ENCODE measurements around the gene ENPP1.
A peak's percentile ranks its signal among the peaks of the same experiment; 100 is the strongest.

ENPP1 gene

GRCh38 chr6:131775886-131776285, 31.9 kb upstream of the ENPP1 start:
- no peak overlapping the region for H3K4me3 Mint-ChIP-seq
- H3K4me1 Mint-ChIP-seq (ENCODE audit: low read depth), result no peaks in the 10 kb centered on the region
- no peak overlapping the region for H3K27ac Mint-ChIP-seq
- no peaks in the 10 kb centered on the region for H3K36me3 Mint-ChIP-seq (ENCODE audit: low read depth)
- H3K27me3 Mint-ChIP-seq, result peaks cover 28% of the 10 kb centered on the region
- H3K9me3 Mint-ChIP-seq, result no peaks in the 10 kb centered on the region

DNA sequence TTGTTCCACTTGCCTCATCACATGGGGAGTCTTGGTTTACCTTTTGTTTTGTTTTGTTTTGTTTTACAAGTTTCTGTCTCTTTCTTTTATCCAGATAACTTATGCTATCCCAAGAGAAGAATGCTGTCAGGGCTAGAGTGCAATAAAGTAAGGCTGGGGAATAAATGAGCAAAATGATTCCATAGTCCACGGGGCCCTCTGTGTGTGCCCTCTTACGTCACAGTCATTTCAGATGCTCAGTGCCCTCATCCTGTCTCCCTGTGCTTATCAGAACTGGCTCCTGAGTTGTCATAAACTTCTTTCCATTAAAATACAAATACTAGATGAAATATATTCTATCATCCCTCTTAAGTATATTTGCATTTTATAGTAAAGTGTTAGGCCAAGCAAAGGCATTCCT, 30.8 kb upstream of the ENPP1 start:
- Mint-ChIP-seq H3K27ac (no peak overlapping the region), H3K36me3 (ENCODE audit: low read depth) (no peaks in the 10 kb centered on the region), H3K27me3 (peaks cover 27% of the 10 kb centered on the region), H3K4me3 (no peak overlapping the region), H3K4me1 (ENCODE audit: low read depth) (no peaks in the 10 kb centered on the region), H3K9me3 (no peaks in the 10 kb centered on the region)

- Mint-ChIP-seq H3K27me3 (peaks cover 23% of the 10 kb centered on the region), H3K4me1 (ENCODE audit: low read depth) (no peaks in the 10 kb centered on the region), H3K9me3 (no peaks in the 10 kb centered on the region), H3K36me3 (ENCODE audit: low read depth) (no peaks in the 10 kb centered on the region), H3K4me3 (no peak overlapping the region), H3K27ac (no peak overlapping the region)
Measured at GRCh38 chr6:131778169-131778568, 29.7 kb upstream of the ENPP1 start.

DNA sequence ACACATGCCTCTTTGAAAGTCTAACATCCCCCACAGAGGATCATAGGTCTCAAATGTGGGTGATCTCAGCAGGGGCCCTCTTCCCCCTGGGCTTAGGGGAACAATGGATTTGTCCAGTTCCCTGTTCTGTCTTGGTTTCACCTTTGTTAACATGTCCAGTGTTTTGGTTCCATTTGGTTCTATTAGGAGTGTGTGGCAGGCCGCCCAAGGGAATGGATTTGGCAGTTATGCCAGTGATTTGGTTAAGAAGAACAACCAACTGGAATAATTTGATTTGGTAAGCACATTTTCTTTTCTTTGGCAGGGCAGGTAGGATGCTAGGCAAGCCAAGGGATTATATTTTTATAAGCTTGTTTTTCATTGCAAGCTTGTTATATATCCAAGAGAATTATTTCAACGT, 28.5 kb upstream of the ENPP1 start:
- H3K9me3 Mint-ChIP-seq, result no peaks in the 10 kb centered on the region
- no peaks in the 10 kb centered on the region for H3K4me1 Mint-ChIP-seq (ENCODE audit: low read depth)
- no peaks in the 10 kb centered on the region for H3K36me3 Mint-ChIP-seq (ENCODE audit: low read depth)
- H3K27ac Mint-ChIP-seq, result no peak overlapping the region
- peaks cover 27% of the 10 kb centered on the region for H3K27me3 Mint-ChIP-seq
- H3K4me3 Mint-ChIP-seq, result no peak overlapping the region

- Mint-ChIP-seq H3K36me3 (ENCODE audit: low read depth) (no peaks in the 10 kb centered on the region), H3K9me3 (no peaks in the 10 kb centered on the region), H3K4me3 (no peak overlapping the region), H3K4me1 (ENCODE audit: low read depth) (no peaks in the 10 kb centered on the region), H3K27me3 (peaks cover 24% of the 10 kb centered on the region), H3K27ac (no peak overlapping the region)
Measured at GRCh38 chr6:131780600-131780999, 27.2 kb upstream of the ENPP1 start.

GRCh38 chr6:131781687-131782086, 26.1 kb upstream of the ENPP1 start:
- Mint-ChIP-seq H3K4me1 (ENCODE audit: low read depth) (no peaks in the 10 kb centered on the region), H3K4me3 (no peak overlapping the region), H3K9me3 (no peaks in the 10 kb centered on the region), H3K36me3 (ENCODE audit: low read depth) (no peaks in the 10 kb centered on the region), H3K27me3 (peaks cover 21% of the 10 kb centered on the region), H3K27ac (no peak overlapping the region)

- Mint-ChIP-seq H3K4me1 (ENCODE audit: low read depth) (peaks cover 10% of the 10 kb centered on the region), H3K27ac (no peak overlapping the region), H3K4me3 (no peak overlapping the region), H3K36me3 (ENCODE audit: low read depth) (no peaks in the 10 kb centered on the region), H3K27me3 (peaks cover 18% of the 10 kb centered on the region), H3K9me3 (no peaks in the 10 kb centered on the region)
Measured at GRCh38 chr6:131782764-131783163, 25.1 kb upstream of the ENPP1 start.

DNA sequence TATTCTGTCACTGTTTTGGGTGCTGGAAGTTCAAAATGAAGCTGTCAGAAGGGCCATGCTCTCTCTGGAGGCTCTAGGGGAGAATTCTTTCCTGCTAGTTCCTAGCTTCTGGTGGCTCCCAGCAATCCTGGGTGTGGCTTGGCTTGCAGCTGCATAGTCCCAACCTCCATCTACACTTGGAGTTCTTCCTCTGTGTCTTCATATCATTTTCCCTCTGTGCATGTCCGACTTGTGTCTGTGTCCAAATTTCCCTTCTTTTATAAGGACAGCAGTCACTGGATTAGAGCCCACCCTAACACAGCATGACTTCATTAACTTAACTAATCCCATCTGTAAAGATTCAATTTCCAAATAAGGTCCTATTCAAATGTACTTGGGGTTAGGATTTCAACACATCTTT, 23.3 kb upstream of the ENPP1 start:
- no peaks in the 10 kb centered on the region for H3K9me3 Mint-ChIP-seq
- H3K27ac Mint-ChIP-seq, result no peak overlapping the region
- no peaks in the 10 kb centered on the region for H3K36me3 Mint-ChIP-seq (ENCODE audit: low read depth)
- peaks cover 27% of the 10 kb centered on the region for H3K4me1 Mint-ChIP-seq (ENCODE audit: low read depth)
- H3K4me3 Mint-ChIP-seq, result no peak overlapping the region
- peaks cover 15% of the 10 kb centered on the region for H3K27me3 Mint-ChIP-seq

DNA sequence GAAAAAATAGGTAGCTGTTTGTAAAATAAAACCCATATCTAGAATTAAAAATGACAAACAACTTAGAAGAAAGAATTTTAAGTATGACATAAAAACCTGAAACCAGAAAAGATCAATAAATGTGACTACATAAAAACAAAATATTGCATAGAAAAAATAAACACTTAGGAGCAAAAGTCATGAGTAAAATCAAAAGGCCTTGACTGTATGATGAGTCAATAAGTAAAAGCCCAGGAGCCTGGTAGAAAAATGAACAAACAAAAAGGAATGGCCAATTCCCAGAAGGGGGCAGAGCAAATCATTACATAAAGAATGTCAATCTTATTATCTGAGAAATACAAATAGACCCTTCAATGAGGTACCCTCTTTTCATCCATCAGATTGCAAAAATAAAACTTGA, 20.7 kb upstream of the ENPP1 start:
- Mint-ChIP-seq H3K36me3 (ENCODE audit: low read depth) (no peaks in the 10 kb centered on the region), H3K27me3 (peaks cover 9% of the 10 kb centered on the region), H3K9me3 (no peaks in the 10 kb centered on the region), H3K4me1 (ENCODE audit: low read depth) (peaks cover 37% of the 10 kb centered on the region), H3K4me3 (no peak overlapping the region), H3K27ac (no peak overlapping the region)

GRCh38 chr6:131787766-131788712, 19.8 kb upstream of the ENPP1 start:
- peaks cover 9% of the 10 kb centered on the region for H3K27me3 Mint-ChIP-seq
- peaks cover 44% of the 10 kb centered on the region for H3K4me1 Mint-ChIP-seq (ENCODE audit: low read depth)
- no peak overlapping the region for H3K4me3 Mint-ChIP-seq
- no peaks in the 10 kb centered on the region for H3K9me3 Mint-ChIP-seq
- no peak overlapping the region for H3K27ac Mint-ChIP-seq
- no peaks in the 10 kb centered on the region for H3K36me3 Mint-ChIP-seq (ENCODE audit: low read depth)

DNA sequence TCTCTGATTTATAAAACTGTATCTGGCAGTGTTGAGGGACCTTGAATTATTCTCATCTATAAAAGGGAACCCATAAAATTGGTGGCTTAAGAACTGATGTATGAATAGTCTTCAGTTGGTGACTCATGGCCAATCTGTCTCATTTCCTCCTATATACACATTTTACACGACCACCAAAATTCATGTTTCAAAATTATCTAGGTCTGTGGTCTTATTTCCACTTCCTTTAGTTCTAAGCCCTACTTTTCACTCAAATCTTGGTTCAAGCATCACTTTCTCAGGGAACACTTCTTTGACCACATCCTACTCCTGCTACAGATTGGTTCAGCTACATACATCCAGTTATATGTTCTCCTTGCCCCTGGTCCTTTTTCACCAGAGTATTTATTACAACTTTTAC, 18.6 kb upstream of the ENPP1 start:
- Mint-ChIP-seq H3K4me3 (no peak overlapping the region), H3K27ac (peak overlapping the region; percentile 77), H3K36me3 (ENCODE audit: low read depth) (no peaks in the 10 kb centered on the region), H3K27me3 (peaks cover 8% of the 10 kb centered on the region), H3K9me3 (no peaks in the 10 kb centered on the region), H3K4me1 (ENCODE audit: low read depth) (peaks cover 44% of the 10 kb centered on the region)

- no peaks in the 10 kb centered on the region for H3K9me3 Mint-ChIP-seq
- H3K4me3 Mint-ChIP-seq, result no peak overlapping the region
- H3K4me1 Mint-ChIP-seq (ENCODE audit: low read depth), result peaks cover 44% of the 10 kb centered on the region
- H3K27me3 Mint-ChIP-seq, result peaks cover 16% of the 10 kb centered on the region
- no peak overlapping the region for H3K27ac Mint-ChIP-seq
- no peaks in the 10 kb centered on the region for H3K36me3 Mint-ChIP-seq (ENCODE audit: low read depth)
Measured at GRCh38 chr6:131791476-131791875, 16.3 kb upstream of the ENPP1 start.

- H3K27ac Mint-ChIP-seq, result no peak overlapping the region
- no peaks in the 10 kb centered on the region for H3K36me3 Mint-ChIP-seq (ENCODE audit: low read depth)
- H3K27me3 Mint-ChIP-seq, result peaks cover 22% of the 10 kb centered on the region
- H3K9me3 Mint-ChIP-seq, result no peaks in the 10 kb centered on the region
- no peak overlapping the region for H3K4me3 Mint-ChIP-seq
- peaks cover 41% of the 10 kb centered on the region for H3K4me1 Mint-ChIP-seq (ENCODE audit: low read depth)
Measured at GRCh38 chr6:131792091-131792496, 15.7 kb upstream of the ENPP1 start.

DNA sequence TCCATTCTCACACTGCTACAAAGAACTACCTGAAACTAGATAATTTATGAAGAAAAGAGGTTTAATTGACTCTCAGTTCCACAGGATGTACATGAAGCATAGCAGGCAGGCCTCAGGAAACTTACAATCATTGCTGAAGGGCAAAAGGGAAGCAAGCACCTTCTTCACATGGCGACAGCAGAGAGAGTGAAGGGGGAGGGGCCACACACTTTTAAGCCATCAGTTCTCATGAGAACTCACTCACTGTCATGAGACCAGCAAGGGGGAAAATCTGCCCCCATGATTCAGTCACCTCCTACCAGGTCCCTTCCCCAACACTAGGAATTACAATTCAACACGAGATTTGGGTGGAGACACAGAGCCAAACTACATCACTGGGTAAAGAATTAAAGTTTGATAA, 12.5 kb upstream of the ENPP1 start:
- Mint-ChIP-seq H3K27ac (no peak overlapping the region), H3K4me1 (ENCODE audit: low read depth) (peaks cover 15% of the 10 kb centered on the region), H3K4me3 (no peak overlapping the region)

GRCh38 chr6:131802347-131802746, 5.5 kb upstream of the ENPP1 start:
- H3K27ac Mint-ChIP-seq, result no peak overlapping the region
- H3K4me3 Mint-ChIP-seq, result no peak overlapping the region
- no peaks in the 10 kb centered on the region for H3K36me3 Mint-ChIP-seq (ENCODE audit: low read depth)
- peaks cover 42% of the 10 kb centered on the region for H3K27me3 Mint-ChIP-seq
- peaks cover 6% of the 10 kb centered on the region for H3K9me3 Mint-ChIP-seq
- H3K4me1 Mint-ChIP-seq (ENCODE audit: low read depth), result peaks cover 30% of the 10 kb centered on the region

More for the DNA sequence above, 12.5 kb upstream of the ENPP1 start:
- Mint-ChIP-seq H3K36me3 (ENCODE audit: low read depth) (no peaks in the 10 kb centered on the region), H3K27me3 (peaks cover 39% of the 10 kb centered on the region), H3K9me3 (peaks cover 6% of the 10 kb centered on the region)

All from stimulated activated naive CD8-positive, alpha-beta T cell treated with anti-CD3 and anti-CD28 coated beads, Interleukin-15, Interleukin-2, amounts not matched to agents 100 ng/mL and 50 ng/mL, for 24 hours (primary cell).